Suppressor macrophage (primary cell): ENCODE measurements around the gene FOLR2.
"Not testable (repeated sequence)": the region's sequence is repeated elsewhere in the genome, so short reads cannot be mapped to it uniquely, and the experiment has no call there.

Experiments
- DNase-seq, 4 experiments: peaks; one replicate each; pipeline ENCODE4 v3.0.0-alpha.2; 2020 to 2022
- total RNA-seq, 17 experiments: gene quantifications; one replicate each; lab custom pipeline; 2026; ENCODE audit warnings: mixed read lengths in 6 of 17, inconsistent platforms in 3 of 17; lab: John Stamatoyannopoulos, UW

FOLR2 gene
- 31.0 to 186 (median 75.9) reads per million in 17 experiments for total RNA-seq

DNA sequence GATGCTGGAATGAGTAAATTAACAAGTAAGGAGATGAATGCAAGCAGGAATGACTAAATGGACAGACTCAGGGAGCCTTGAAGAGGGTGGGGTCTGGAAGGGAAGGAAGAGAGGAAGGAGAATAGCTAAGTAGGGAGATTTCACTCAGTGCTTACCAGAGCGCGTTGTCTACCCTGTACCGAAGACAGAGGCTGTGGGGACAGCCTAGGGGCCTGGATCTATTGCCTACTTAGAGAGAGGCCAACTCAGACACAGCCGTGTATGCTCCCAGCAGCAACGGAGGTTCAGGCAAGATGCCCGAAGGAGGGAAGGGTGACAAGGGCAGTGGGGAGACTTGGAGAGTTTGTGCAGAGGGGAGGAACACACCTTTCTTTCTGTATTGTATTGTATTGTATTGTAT lies at the start of gene FOLR2:
Gene FOLR2 (plus strand): TSS at position 157 of the 400 bp plus-strand sequence. CDS start 1,791 bp downstream, outside the sequence.
- no peak for DNase-seq

DNA sequence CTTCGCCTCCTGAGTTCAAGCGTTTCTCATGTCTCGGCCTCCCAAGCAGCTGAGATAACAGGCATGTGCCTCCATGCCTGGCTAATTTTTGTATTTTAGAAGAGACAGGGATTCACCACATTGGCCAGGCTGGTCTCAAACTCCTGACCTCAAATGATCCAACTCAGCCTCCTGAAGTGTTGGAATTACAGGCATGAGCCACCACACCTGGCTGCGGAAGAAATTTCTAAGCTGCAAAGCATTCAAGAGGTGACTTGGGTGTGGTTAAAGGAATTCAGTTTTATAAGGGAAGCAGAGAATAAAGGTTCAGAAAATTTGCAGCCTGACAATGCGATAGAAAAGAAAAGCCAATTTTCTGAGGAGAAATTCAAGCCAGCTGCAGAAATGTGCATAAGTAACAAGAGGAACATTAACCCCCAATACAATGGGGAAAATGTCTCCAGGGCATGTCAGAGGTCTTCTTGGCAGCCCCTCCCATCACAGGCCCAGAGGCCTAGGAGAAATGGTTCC lies 47.5 kb upstream of the FOLR2 start:
- not testable (repeated sequence) for DNase-seq

DNA sequence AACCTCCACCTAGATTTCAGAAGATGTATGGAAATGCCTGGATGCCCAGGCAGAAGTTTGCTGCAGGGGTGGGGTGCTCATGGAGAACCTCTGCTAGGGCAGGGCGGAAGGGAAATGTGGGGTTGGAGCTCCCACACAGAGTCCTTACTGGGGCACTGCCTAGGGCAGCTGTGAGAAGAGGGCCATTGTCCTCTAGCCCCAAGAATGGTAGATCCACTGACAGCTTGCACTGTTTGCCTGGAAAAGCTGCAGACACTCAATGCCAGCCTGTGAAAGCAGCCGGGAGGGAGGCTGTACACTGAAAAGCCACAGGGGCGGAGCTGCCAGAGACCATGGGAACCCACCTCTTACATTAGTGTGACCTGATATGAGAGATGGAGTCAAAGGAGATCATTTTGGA lies 46.8 kb upstream of the FOLR2 start:
- DNase-seq, result not testable (repeated sequence)

DNA sequence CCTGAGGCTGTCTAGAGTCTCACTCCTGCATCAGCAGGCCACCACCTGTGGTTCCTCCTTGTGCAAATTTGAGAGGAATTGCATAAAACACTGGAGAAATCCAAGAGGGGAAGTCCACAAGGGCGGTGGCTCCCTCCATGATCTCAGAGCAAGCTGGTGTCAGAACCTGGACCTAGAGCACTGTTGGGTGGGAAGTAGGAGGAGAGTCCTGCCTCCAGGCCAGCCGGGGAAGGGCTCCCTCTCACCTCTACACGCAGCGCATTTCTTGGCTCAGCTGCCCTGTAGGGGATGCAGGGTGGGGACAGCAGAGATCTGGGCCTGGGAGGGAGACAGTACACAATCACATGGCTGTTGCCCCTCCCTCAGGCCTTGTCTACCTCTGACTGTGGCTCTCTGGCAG lies 44.6 kb upstream of the FOLR2 start:
- peak; percentile 45 to 69 (median 54) for DNase-seq

DNA sequence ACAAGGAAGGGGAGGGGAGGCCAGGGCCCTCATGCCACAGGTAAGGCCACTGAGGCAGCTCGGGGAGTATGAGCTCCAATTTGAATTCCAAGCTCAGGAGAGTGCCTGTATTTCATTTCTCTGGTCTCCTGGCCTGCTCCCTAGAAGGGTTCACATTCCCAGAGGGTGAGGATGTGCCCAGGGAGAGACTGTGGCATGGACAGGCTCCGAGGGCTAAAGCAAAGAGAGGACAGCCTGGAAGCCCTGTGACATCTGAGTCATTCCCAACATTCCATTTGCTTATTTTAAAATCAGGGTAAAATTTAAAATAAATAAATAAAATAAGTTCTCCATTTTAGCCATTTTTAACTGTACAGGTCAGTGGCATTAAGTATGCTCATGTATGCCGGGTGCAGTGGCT lies 43.3 kb upstream of the FOLR2 start:
- DNase-seq, result no peak

DNA sequence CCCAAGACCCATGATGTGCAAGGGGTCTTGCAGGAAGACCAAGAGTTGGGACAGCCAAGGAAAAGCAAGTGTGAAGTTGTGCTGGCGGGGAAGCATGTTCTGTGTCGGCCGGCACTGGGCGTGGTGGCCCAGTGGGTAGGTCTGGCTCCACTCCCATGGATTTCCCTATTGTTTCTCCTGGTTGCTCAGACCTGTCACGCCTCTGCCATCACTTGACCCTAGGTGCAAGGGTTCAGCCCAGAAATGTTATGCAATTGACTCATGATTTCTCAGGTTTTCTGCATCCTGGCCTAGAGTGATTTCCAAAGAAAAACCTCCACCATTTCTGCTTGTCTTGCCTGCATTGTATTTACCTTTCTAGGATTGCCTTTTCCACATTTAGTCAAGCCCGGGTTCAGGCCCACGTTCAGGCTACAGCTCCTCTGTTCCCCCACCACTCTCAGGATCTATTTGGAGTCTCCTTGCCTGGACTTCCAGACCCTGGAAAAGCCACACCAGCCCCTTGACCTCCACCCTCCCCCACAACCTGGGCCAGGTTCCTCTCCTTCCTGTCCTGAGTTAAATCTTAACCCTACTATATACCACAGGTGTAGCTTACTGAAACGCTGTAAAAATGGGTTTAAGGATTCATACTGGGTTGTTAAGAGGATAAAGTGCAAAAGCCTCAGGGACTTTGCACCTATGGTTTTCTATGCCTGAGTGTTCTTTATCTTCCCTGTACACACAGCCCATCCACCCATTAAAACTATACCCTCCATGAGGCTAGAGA lies 42.1 kb upstream of the FOLR2 start:
- no peak for DNase-seq

DNA sequence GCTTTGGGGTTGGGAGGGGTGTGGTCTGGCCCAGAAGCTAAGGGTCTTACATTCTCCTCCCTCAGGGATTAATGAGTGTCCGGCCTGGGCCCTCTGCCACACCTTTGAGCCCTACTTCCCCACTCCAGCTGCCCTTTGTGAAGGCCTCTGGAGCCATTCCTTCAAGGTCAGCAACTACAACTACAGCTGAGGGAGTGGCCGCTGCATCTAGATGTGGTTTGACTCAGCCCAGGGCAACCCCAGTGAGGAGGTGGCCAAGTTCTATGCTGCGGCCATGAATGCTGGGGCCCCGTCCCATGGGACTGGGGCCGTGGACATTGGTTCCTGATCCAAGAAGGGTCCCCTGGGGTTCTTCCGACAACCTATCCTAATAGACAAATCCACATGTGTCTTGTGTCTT lies 38.9 kb upstream of the FOLR2 start:
- no peak for DNase-seq

DNA sequence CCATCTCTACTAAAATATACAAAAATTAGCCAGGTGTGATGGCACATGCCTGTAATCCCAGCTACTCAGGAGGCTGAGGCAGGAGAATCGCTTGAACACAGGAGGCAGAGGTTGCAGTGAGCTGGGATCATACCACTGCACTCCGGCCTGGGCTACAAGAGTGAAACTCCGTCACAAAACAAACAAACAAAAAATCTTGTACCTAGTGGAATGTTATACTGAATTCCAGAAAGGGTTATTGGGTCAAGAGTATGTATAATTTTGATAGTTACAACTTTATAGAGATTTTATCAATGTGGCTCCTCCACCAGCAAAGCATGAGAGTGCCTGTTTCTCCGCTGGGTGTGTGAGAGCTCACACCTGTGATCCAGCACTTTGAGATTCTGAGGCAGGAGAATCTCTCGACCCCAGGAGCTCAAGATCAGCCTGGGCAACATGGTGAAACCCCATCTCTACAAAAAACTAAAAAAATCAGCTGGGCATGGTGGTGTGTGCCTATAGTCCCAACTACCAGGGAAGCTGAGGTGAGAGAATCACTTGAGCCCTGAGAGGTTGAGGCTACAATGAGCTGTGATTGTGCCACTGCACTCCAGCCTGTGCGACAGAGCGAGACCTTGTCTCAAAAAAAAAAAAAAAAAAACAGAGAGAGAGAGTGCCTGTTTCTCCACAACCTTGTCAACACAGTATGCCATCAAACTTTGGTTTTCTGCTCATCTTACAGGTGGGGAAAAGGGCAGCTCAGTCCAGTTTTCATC lies 37.4 kb upstream of the FOLR2 start:
- DNase-seq, result no peak

DNA sequence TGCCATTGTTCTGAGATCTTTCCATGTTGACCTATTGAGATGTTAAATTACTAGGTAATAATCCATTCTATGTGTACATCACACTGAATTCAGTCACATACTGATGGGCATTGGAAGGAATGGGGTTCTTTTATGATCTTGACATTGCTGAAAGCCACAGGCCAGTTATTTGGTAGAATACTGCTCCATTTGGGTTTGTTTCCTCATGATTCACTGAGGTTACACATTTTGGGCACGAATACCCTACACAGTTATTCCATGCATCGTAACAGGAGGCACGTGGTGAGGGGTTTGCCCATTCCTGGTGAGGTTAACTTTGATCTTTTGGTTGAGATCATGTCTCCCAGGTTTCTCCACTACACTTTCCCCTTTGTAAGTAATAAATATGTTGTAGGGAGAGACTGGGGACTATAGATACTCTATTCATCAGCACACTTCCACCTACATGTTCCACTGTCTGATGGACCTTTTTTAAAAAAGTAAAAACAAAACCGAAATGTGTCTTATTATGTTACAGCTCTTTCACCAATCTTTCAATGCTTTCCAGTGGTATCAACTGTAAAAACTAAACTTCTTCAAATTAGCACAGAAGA lies 36.7 kb upstream of the FOLR2 start:
- no peak for DNase-seq

DNA sequence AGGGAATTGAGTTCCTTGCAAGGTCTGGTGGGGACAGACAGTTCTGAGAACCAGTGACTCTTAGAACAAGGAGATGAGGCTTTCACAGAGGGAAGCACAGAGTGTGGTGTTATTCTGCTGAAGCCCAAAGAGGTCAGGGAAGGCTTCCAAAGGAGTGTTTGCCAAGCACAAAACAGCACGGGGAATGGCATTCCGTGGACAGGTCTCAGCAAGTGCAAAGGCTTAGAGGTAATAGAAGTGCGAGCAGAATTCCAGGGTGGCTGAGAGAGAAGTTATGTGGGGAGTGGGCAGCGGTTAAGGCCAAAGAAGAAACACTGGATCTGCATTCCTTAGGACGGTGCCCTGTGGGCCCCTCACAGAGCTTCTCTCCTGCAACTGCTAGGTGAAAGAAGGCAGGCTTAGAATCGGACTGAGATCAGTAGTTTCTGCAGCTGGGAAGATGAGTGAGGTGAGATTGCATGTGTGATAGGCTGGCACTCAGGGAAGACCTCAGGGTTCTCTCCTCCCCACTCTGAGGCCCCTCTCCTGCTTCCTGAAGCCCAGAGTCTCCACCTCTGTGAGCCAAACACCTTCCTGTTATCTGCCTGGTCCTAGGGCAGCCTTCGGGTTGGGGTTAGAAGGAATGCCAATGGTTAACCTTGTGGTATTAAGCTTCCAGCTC lies 35.6 kb upstream of the FOLR2 start:
- DNase-seq, result not testable (repeated sequence)

DNA sequence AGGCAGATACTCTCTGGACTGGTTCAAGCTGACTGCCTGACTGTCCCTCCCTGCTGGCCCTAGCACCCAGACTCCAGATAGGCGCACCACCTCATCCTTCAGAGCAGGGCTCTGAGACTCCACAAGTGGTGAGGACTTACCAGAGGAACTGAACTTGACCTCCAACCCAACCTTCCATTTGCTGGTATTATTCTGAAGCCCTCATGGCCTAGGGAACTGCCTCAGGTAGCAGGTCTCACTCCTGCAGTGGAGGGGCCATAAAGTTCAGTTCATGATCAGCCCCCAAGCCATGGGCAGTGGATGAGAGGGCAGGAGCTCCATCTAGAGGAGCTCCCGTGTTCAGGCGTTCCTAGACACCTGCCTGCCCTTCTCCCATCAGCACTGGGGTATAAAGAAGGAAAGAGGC lies 35.0 kb upstream of the FOLR2 start:
- DNase-seq, result not testable (repeated sequence)

DNA sequence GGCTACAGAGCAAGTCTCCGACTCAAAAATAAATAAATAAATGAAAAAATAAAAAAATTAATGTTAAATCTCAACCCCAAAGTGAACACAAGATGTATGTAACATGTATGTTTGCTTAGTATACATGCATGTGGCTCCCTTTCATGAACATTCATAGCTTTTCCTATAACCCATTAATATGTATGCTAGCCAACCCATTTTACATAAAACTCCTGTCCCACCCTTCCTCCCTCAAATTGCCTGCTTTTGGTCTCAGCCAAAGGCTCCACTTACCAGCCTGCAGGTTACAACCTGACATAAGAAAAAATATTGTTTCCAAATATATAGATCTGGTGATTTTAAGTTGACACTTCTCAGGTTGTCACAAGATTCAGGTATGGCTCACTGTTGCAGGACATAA lies 28.3 kb upstream of the FOLR2 start:
- DNase-seq, result no peak

DNA sequence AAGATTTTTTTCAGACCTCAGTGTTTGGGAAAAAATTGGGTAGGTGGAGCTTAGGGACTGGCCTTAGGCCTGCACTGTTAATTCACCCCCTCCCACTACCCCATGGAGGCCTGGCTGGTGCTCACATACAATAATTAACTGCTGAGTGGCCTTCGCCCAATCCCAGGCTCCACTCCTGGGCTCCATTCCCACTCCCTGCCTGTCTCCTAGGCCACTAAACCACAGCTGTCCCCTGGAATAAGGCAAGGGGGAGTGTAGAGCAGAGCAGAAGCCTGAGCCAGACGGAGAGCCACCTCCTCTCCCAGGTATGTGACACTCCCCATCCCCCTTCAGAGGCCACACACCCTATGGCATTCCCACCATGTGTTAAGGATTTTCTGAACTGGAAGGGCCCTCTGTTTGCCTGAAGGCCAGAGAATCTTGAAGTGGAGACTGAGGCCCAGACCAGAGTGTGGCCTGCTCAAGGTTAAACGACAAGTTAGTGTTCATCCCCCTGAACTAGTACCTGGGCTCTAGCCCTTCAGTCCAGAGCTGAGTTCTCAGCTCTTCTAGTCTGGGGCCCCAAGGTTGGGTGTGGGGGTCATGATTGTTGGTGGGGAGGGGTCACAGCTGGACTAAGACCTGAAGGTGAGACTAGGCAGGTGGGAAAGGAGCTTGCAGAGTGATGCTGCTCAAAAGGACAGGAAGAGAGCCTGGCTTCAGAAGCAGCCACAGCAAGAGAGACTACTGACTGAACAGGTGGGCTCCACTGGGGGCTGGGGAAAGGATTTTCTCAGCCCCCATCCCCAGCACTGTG lies 26.9 kb upstream of the FOLR2 start:
- DNase-seq, result no peak

DNA sequence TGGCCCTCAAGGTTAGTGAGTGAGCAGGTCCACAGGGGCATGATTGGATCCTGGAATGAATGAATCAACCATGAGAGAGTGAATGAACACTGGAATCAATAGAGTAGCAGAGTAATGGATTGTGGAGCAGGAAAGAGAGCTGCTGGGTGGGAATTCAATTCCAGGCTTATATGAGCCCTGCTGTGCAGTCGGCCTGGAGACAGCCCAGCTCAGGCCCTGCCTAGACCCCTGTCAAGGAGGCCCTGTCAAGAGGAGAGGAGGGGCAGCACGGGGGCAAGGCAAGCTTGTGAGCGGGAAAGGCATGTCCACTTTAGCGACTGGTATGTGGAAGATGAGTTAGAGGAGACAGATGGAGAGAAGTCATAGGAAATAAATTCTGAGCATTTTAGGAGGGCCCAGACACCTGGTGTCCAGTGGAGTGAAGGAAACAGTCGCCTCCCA lies 25.9 kb upstream of the FOLR2 start:
- no peak for DNase-seq

DNA sequence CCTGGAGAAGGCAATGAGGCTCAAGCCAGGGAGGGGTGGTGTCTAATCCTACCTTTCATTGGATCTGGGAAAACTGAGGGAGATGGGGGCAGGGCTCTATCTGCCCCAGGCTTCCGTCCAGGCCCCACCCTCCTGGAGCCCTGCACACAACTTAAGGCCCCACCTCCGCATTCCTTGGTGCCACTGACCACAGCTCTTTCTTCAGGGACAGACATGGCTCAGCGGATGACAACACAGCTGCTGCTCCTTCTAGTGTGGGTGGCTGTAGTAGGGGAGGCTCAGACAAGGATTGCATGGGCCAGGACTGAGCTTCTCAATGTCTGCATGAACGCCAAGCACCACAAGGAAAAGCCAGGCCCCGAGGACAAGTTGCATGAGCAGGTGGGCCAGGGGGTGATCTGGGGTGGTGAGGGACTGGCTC lies 24.6 kb upstream of the FOLR2 start, which contains the start of gene FOLR1:
Gene FOLR1 (plus strand): TSS at position 180 of the 421 bp plus-strand sequence. CDS start 34 bp downstream, at position 214.
- DNase-seq, result peak; percentile 36 to 63 (median 56)

DNA sequence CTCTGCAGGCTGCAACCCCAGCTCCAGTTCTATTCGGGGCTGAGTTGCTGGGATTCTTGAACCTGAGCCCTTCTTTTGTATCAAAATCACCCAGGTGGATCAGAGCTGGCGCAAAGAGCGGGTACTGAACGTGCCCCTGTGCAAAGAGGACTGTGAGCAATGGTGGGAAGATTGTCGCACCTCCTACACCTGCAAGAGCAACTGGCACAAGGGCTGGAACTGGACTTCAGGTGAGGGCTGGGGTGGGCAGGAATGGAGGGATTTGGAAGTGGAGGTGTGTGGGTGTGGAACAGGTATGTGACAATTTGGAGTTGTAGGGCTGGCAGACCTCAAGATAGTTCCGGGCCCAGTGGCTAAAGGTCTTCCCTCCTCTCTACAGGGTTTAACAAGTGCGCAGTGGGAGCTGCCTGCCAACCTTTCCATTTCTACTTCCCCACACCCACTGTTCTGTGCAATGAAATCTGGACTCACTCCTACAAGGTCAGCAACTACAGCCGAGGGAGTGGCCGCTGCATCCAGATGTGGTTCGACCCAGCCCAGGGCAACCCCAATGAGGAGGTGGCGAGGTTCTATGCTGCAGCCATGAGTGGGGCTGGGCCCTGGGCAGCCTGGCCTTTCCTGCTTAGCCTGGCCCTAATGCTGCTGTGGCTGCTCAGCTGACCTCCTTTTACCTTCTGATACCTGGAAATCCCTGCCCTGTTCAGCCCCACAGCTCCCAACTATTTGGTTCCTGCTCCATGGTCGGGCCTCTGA lies 20.9 kb upstream of the FOLR2 start:
- DNase-seq, result peak in 1 of 4 experiments; percentile 19

DNA sequence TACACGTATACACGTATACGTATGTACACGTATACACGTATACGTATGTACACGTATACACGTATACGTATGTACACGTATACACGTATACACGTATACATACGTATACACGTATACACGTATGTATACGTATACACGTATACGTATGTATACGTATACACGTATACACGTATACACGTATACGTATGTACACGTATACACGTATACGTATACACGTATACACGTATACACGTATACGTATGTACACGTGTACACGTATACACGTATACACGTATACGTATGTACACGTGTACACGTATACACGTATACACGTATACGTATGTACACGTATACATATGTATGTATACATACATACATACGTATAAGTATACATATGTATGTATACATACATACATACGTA lies 15.1 kb upstream of the FOLR2 start:
- not testable (repeated sequence) for DNase-seq

DNA sequence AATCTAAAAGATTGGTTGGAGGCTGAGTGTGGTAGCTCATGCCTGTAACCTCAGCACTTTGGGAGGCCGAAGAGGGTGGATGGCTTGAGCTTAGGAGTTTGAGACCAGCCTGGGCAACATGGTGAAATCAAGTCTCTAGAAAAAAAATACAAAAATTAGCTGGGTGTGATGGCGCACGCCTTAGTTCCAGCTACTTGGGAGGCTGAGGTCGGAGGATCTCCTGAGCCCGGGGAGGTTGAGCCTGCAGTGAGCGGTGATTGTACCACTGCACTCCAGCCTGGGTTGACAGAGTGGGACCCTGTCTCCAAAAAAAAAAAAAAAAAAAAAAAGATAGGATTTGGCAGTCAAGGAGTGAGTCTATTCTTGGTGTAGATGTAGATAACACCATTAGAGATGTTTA lies 14.0 kb upstream of the FOLR2 start:
- no peak for DNase-seq

DNA sequence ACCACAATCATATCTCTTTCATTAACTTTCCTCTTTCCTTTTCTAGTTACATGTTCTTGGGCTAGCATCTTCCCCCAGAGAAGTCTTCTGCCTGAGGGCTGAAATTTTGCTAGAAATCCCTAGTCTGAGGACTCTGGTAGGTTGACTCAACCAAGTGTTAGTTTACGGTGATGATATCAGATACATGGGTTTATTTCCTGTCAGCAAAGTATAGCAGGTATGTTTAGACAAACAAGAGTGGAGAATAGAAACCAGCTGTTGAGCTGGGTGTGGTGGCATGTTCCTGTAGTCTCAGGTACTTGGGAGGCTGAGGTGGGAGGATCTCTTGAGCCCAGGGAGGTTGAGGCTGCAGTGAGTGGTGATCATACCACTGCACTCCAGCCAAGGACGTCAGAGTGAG lies 13.4 kb upstream of the FOLR2 start:
- DNase-seq, result no peak

DNA sequence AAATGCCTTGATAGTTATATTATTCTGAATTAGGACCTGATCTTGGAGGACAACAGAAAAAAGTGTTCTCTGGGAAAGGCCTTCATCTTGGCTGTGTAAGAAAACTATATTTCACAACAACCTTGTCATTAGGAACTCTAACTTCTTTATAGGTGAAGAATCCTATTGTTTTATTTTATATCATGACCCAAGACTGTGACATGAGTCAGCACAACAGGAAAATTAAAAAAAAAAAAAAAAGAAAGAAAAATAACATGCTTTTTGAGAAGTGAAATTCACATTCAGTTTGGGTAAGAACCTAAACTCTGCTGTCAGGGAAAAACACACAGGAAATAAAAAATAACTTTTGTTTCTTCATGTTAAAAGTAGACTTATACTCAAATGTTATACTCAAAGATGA lies 11.7 kb upstream of the FOLR2 start:
- peak in 2 of 4 experiments; percentile 41 to 57 for DNase-seq

DNA sequence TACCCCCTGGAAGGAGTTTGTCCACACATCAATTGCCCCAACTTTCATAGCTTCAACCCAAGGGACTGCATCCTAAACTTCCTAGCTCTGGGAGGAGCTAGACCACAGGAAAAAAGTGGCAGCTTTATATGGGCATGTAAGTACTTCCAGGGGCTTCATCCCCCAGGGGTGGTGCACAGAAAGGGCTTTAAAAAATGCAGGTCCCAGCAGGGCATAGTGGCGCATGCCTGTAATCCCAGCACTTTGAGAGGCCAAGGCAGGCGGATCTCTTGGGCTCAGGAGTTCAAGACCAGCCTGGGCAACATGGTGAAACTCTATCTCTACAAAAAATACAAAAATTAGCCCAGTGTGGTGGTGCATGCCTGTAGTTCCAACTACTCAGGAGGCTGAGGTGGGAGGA lies 9.8 kb upstream of the FOLR2 start:
- not testable (repeated sequence) for DNase-seq
